Left colon (tissue), 2 donors: ENCODE data around the gene NMNAT1. TPM values are rescaled to one million over a fixed set of nuclear protein-coding genes. Genes with fewer than 3 reads are reported as not detected.

ENCODE experiments used
- ATAC-seq: fragments of 200-7000 bp; cut with Tn5 transposase; one replicate; pipeline ENCODE4 v1.9.1; 2020; ENCODE audit warnings: mild to moderate bottlenecking, moderate library complexity
- DNase-seq, 2 donors: peaks; one replicate each; pipeline ENCODE4 v3.0.0-alpha.2; 2020
- intact Hi-C, 2 donors: fragments of 100-400 bp; cut with DNase I in 1 of 2; cut with micrococcal nuclease in 1 of 2; formaldehyde crosslinking; loops; one replicate each; pipeline versions ENCODE4 v1.11.2 to v1.14.0; 2022; cut with DNase I, micrococcal nuclease
- long read RNA-seq: library from polyadenylated mRNA; unstranded; transcript quantifications from one replicate; pipeline ENCODE4 v2.0.0, GENCODE V29; 2021
- total RNA-seq, 2 donors: library from RNA; stranded (reverse); fragmentation: NEBNext Ultra II Directional; extraction: Animal tissue kit (Norgen Biotek cat#: 25700); gene quantifications; one replicate each; pipeline ENCODE4 v1.2.1, GENCODE V29; 2021
- donor health status: DM: no; HTN: no; CAD: no.
- donor health status: DM: yes; HTN: yes; CAD: no.

The NMNAT1 gene
- total RNA-seq: 10 to 100 TPM; 23.3 to 25.5 TPM
- long read RNA-seq, transcript NMNAT1-201 (5 exons, 3,781 nt): major isoform, 5 of 12 reads
- long read RNA-seq, partial matches to known transcripts: 1 of 12 reads
- long read RNA-seq, other reads (novel, unspliced or antisense): 6 of 12 reads

GRCh38 chr1:9942939-9943788, at the start of gene NMNAT1, which contains the start of gene LZIC:
Gene NMNAT1 (plus strand): TSS chr1:9943475. CDS start chr1:9972074, 28,599 bp downstream.
Gene LZIC (minus strand): TSS chr1:9943391. CDS start chr1:9936619, 6,772 bp downstream.
- intact Hi-C loops: loop anchor here in 1 of 2 donors (5.0 kb wide), 1 partner anchor 66 kb away; no protein-coding TSS in a partner anchor
- peak; percentile 92 to 95 for DNase-seq
- peak; percentile 96 for ATAC-seq

GRCh38 chr1:9894115-9894514, 49.2 kb upstream of the NMNAT1 start:
- intact Hi-C loops: no loop called here
- DNase-seq: no peak
- ATAC-seq: no peak

- intact Hi-C loops: no loop called here
- peak; percentile 69 to 83 for DNase-seq
These were observed 42.9 kb upstream of the NMNAT1 start for GRCh38 chr1:9900142-9901043.

GRCh38 chr1:9901148-9902059, 41.9 kb upstream of the NMNAT1 start:
- intact Hi-C loops: no loop called here
- ATAC-seq: peak; percentile 63
- DNase-seq: peak in 1 of 2 donors; percentile 45

More at GRCh38 chr1:9900142-9901043, 42.9 kb upstream of the NMNAT1 start:
- peak; percentile 98 for ATAC-seq

- ATAC-seq: no peak
- intact Hi-C loops: no loop called here
- DNase-seq: no peak
These were observed 41.2 kb upstream of the NMNAT1 start for GRCh38 chr1:9902060-9902452.

GRCh38 chr1:9903801-9904527, 39.3 kb upstream of the NMNAT1 start:
- intact Hi-C loops: no loop called here
- DNase-seq (no peak), ATAC-seq (no peak)

GRCh38 chr1:9904596-9904995, 38.7 kb upstream of the NMNAT1 start:
- intact Hi-C loops: no loop called here
- no peak for ATAC-seq
- no peak for DNase-seq

GRCh38 chr1:9905010-9905409, 38.3 kb upstream of the NMNAT1 start:
- ATAC-seq (no peak), DNase-seq (no peak)
- intact Hi-C loops: no loop called here

- DNase-seq: no peak
- intact Hi-C loops: no loop called here
- no peak for ATAC-seq
These were observed 36.8 kb upstream of the NMNAT1 start for GRCh38 chr1:9906466-9906865.

GRCh38 chr1:9907441-9907840, 35.8 kb upstream of the NMNAT1 start:
- ATAC-seq: no peak
- DNase-seq: no peak
- intact Hi-C loops: no loop called here

GRCh38 chr1:9908871-9909233, 34.4 kb upstream of the NMNAT1 start:
- ATAC-seq (no peak), DNase-seq (no peak)
- intact Hi-C loops: no loop called here

GRCh38 chr1:9909234-9910046, 33.8 kb upstream of the NMNAT1 start:
- ATAC-seq (no peak), DNase-seq (peak; percentile 44 to 61)
- intact Hi-C loops: no loop called here

- ATAC-seq (no peak), DNase-seq (no peak)
- intact Hi-C loops: no loop called here
These were observed 33.2 kb upstream of the NMNAT1 start, which contains the start of gene CTNNBIP1 for GRCh38 chr1:9910076-9910422. Gene CTNNBIP1 (minus strand): TSS chr1:9910269. CDS start chr1:9872064, 38,205 bp downstream.

GRCh38 chr1:9910423-9911178, 32.7 kb upstream of the NMNAT1 start:
- intact Hi-C loops: no loop called here
- DNase-seq (peak; percentile 100), ATAC-seq (peak; percentile 88)

GRCh38 chr1:9912264-9912936, 30.9 kb upstream of the NMNAT1 start:
- no peak for ATAC-seq
- intact Hi-C loops: no loop called here
- peak in 1 of 2 donors; percentile 34 for DNase-seq

GRCh38 chr1:9914610-9914937, 28.7 kb upstream of the NMNAT1 start:
- intact Hi-C loops: no loop called here
- DNase-seq (no peak), ATAC-seq (no peak)
